GM23338 (cell line): ENCODE data around the gene CDHR5. TPM values are rescaled to one million over a fixed set of nuclear protein-coding genes. Genes with fewer than 3 reads are reported as not detected.

Source experiments
- ATAC-seq: fragments of 200-7000 bp; cut with Tn5 transposase; 3 replicates; pipeline ENCODE4 v1.9.1; 2020
- DNase-seq: peaks from one replicate; pipeline ENCODE4 v3.0.0-alpha.2; 2015; ENCODE audit warnings: low spot score
- H2AFZ ChIP-seq: fragments of 200-600 bp; sonication (generic); 2 replicates; pipeline ENCODE4 v1.8.0; 2016; ENCODE audit warnings: antibody characterized with exemption, mild to moderate bottlenecking, moderate library complexity
- H3F3A ChIP-seq: fragments of 200-600 bp; sonication (generic); replicated peaks from 2 replicates; pipeline ENCODE4 v1.8.0; 2017; ENCODE audit warnings: antibody characterized with exemption, mixed run types, low read depth
- H3K27ac ChIP-seq: fragments of 200-600 bp; sonication (generic); 2 replicates; pipeline ENCODE4 v1.6.1; 2016; ENCODE audit warnings: low read depth
- H3K27me3 ChIP-seq: fragments of 200-600 bp; sonication (generic); 2 replicates; pipeline ENCODE4 v1.8.0; 2016; ENCODE audit warnings: mild to moderate bottlenecking, mixed run types, moderate library complexity; ENCODE audit not compliant: insufficient read depth
- H3K36me3 ChIP-seq: fragments of 200-600 bp; sonication (generic); 2 replicates; pipeline ENCODE4 v1.8.0; 2016; ENCODE audit warnings: mild to moderate bottlenecking; ENCODE audit not compliant: insufficient read depth
- H3K4me1 ChIP-seq: fragments of 200-600 bp; sonication (generic); 2 replicates; pipeline ENCODE4 v1.8.0; 2016; ENCODE audit warnings: mild to moderate bottlenecking, moderate library complexity; ENCODE audit not compliant: insufficient read depth
- H3K4me2 ChIP-seq: fragments of 200-600 bp; sonication (generic); 2 replicates; pipeline ENCODE4 v1.7.1; 2017; ENCODE audit warnings: mixed run types
- H3K4me3 ChIP-seq: fragments of 200-600 bp; sonication (generic); 2 replicates; pipeline ENCODE4 v1.6.1; 2016; ENCODE audit warnings: mixed run types
- H3K79me2 ChIP-seq: fragments of 200-600 bp; sonication (generic); replicated peaks from 2 replicates; pipeline ENCODE4 v1.8.0; 2017; ENCODE audit warnings: mild to moderate bottlenecking; ENCODE audit not compliant: insufficient read depth
- H3K9me2 ChIP-seq: fragments of 200-600 bp; sonication (generic); 2 replicates; pipeline ENCODE4 v1.8.0; 2017; ENCODE audit not compliant: insufficient read depth
- H4K20me1 ChIP-seq: fragments of 200-600 bp; sonication (generic); replicated peaks from 2 replicates; pipeline ENCODE4 v1.8.0; 2017; ENCODE audit warnings: mild to moderate bottlenecking; ENCODE audit not compliant: insufficient read depth
- H3K27ac Mint-ChIP-seq: 2 replicates; pipeline ENCODE4 v1.8.0; 2020; ENCODE audit warnings: inconsistent platforms, mild to moderate bottlenecking, moderate library complexity, mixed read lengths
- H3K27me3 Mint-ChIP-seq: 3 replicates; pipeline ENCODE4 v1.8.0; 2022; ENCODE audit warnings: low read depth, mild to moderate bottlenecking, moderate library complexity, mixed read lengths, inconsistent platforms; ENCODE audit not compliant: insufficient read depth, poor library complexity
- H3K36me3 Mint-ChIP-seq: 3 replicates; pipeline ENCODE4 v1.8.0; 2021; ENCODE audit warnings: low read depth, mild to moderate bottlenecking, inconsistent platforms, moderate library complexity, mixed read lengths
- H3K4me1 Mint-ChIP-seq: 3 replicates; pipeline ENCODE4 v1.8.0; 2020; ENCODE audit warnings: mild to moderate bottlenecking, inconsistent platforms, mixed read lengths
- H3K4me3 Mint-ChIP-seq: 3 replicates; pipeline ENCODE4 v1.8.0; 2021; ENCODE audit warnings: moderate library complexity, mild to moderate bottlenecking, inconsistent platforms, mixed read lengths
- H3K9me3 Mint-ChIP-seq: 3 replicates; pipeline ENCODE4 v1.8.0; 2020; ENCODE audit warnings: moderate library complexity, mild to moderate bottlenecking, inconsistent platforms, mixed read lengths
- EZH2 ChIP-seq: fragments of 200-600 bp; sonication (generic); IDR thresholded peaks from one replicate; pipeline ENCODE4 v1.8.0; 2017; ENCODE audit warnings: antibody characterized with exemption, mild to moderate bottlenecking, low read depth; ENCODE audit not compliant: unreplicated experiment
- NANOG ChIP-seq: IDR thresholded peaks from 2 replicates; pipeline ENCODE4 v1.6.1; 2016; ENCODE audit warnings: antibody characterized with exemption, borderline replicate concordance
- POLR2AphosphoS5 ChIP-seq: IDR thresholded peaks from 2 replicates; pipeline ENCODE4 v1.6.1; 2016; ENCODE audit warnings: antibody characterized with exemption, low read depth
- ZNF114 ChIP-seq: fragments of 250-450 bp; sonication (Bioruptor Pico); IDR thresholded peaks from 2 replicates; pipeline ENCODE4 v1.5.0; 2020; ENCODE audit warnings: mild to moderate bottlenecking, moderate library complexity
- polyA plus RNA-seq: library from polyadenylated mRNA; unstranded; fragments of >200 nt; fragmentation: Nextera tagmentation; extraction: Ambion mirVana; gene quantifications from 2 replicates; pipeline ENCODE4 v1.2.1, GENCODE V29; 2016
- total RNA-seq: library from RNA; depleted of rRNA; stranded (reverse); fragments of >200 nt; shearing (Covaris generic); gene quantifications from 2 replicates; pipeline ENCODE4 v1.2.3, GENCODE V29; 2014
- TF ChIP-seq, protein P1 (sequence below): IDR thresholded peaks from 2 replicates; pipeline ENCODE4 v1.6.1; 2016; ENCODE audit warnings: antibody characterized with exemption
- TF ChIP-seq, protein P2 (sequence below), 2 experiments: fragments of 200-600 bp in 1 of 2; sonication (generic) in 1 of 2; conservative IDR thresholded peaks; 2 replicates each; pipeline versions ENCODE4 v1.5.1 to v1.6.1; 2016 to 2017; ENCODE audit warnings: antibody characterized with exemption in 2 of 2, low read depth in 2 of 2, mild to moderate bottlenecking in 2 of 2, moderate library complexity in 1 of 2

Gene CDHR5
- total and polyA plus RNA-seq, 2 experiments from 2014 or later, result not detected

DNA sequence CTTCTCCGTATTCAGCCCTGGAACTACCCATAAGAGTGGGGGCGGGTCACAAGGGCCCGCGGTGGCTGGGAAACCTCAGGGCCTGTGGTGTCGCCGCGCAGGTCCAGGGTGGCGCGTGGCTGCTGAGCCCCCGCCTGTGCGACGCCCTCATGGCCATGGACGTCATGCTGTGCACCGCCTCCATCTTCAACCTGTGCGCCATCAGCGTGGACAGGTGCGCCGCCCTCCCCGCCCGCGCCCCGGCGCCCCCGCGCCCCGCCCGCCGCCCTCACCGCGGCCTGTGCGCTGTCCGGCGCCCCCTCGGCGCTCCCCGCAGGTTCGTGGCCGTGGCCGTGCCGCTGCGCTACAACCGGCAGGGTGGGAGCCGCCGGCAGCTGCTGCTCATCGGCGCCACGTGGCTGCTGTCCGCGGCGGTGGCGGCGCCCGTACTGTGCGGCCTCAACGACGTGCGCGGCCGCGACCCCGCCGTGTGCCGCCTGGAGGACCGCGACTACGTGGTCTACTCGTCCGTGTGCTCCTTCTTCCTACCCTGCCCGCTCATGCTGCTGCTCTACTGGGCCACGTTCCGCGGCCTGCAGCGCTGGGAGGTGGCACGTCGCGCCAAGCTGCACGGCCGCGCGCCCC lies 14.7 kb upstream of the CDHR5 start:
- peaks cover 25% of the 10 kb centered on the region; the same call in 2 of the 3 replicates for H3K4me1 Mint-ChIP-seq
- no peak for ATAC-seq
- Histone ChIP-seq H3F3A (peaks cover 20% of the 10 kb centered on the region), H2AFZ (0 out of 2 replicates have a peak overlapping the region, but pooled peaks have one; percentile 32), H3K9me2 (no peaks in the 10 kb centered on the region), H3K4me3 (peak overlapping the region; percentile 55), H3K4me2 (peak overlapping the region; percentile 90), H3K79me2 (no peaks in the 10 kb centered on the region), H3K36me3 (no peaks in the 10 kb centered on the region), H4K20me1 (no peaks in the 10 kb centered on the region), H3K27me3 (peaks cover 66% of the 10 kb centered on the region), H3K27ac (no peak overlapping the region), H3K4me1 (peaks cover 24% of the 10 kb centered on the region)
- H3K9me3 Mint-ChIP-seq, result no peaks in the 10 kb centered on the region
- TF ChIP-seq ZNF114, result no peak
- 0 out of 2 replicates have a peak, but pooled peaks have one; percentile 26 for TF ChIP-seq POLR2AphosphoS5
- TF ChIP-seq EZH2, result peak; percentile 15
- no peak for TF ChIP-seq NANOG
- TF ChIP-seq, protein P1, sequence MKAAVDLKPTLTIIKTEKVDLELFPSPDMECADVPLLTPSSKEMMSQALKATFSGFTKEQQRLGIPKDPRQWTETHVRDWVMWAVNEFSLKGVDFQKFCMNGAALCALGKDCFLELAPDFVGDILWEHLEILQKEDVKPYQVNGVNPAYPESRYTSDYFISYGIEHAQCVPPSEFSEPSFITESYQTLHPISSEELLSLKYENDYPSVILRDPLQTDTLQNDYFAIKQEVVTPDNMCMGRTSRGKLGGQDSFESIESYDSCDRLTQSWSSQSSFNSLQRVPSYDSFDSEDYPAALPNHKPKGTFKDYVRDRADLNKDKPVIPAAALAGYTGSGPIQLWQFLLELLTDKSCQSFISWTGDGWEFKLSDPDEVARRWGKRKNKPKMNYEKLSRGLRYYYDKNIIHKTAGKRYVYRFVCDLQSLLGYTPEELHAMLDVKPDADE, result no peak
- TF ChIP-seq, protein P2, sequence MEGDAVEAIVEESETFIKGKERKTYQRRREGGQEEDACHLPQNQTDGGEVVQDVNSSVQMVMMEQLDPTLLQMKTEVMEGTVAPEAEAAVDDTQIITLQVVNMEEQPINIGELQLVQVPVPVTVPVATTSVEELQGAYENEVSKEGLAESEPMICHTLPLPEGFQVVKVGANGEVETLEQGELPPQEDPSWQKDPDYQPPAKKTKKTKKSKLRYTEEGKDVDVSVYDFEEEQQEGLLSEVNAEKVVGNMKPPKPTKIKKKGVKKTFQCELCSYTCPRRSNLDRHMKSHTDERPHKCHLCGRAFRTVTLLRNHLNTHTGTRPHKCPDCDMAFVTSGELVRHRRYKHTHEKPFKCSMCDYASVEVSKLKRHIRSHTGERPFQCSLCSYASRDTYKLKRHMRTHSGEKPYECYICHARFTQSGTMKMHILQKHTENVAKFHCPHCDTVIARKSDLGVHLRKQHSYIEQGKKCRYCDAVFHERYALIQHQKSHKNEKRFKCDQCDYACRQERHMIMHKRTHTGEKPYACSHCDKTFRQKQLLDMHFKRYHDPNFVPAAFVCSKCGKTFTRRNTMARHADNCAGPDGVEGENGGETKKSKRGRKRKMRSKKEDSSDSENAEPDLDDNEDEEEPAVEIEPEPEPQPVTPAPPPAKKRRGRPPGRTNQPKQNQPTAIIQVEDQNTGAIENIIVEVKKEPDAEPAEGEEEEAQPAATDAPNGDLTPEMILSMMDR (conservative IDR thresholded peaks at IDR 0.05; ENCODE audit: low read depth in 2 of 2), result no peak
- H3K36me3 Mint-ChIP-seq, result peaks cover 2% of the 10 kb centered on the region; the same call in 2 of the 3 replicates
- H3K27me3 Mint-ChIP-seq, result peaks cover 70% of the 10 kb centered on the region
- no peak for DNase-seq
- H3K27ac Mint-ChIP-seq, result no peak overlapping the region
- peak overlapping the region; percentile 71 for H3K4me3 Mint-ChIP-seq

DNA sequence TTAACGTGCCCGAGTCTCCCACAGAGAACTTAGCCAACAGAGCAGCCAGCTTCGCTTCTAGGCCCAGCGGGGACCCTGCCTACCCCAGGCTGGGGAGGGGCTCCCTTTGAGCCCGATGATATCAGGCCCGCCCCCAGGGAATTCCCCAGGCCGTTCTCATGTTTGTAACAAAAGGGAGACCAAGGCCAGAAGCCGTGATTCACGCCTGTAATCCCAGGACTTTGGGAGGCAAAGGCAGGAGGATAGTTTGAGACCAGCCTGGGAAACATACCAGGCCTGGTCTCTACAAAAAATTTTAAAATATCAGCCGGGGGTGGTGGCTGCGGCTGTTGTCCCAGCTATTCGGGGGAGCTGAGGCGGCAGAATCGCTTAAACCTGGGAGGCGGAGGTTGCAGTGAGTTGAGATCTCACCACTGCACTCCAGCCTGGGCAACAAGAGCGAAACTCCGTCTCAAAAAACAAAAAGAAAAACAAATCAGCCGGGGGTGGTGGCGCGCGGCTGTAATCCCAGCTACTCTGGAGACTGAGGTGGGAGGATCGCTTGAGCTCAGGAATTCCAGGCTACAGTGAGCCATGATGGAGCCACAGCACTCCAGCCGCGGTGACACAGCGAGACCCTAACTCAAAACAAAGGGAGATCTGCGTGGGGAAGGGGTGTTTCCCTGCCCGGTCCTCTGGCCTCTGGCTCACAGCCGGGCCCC lies 14.0 kb upstream of the CDHR5 start:
- no peaks in the 10 kb centered on the region for H3K36me3 ChIP-seq
- Mint-ChIP-seq H3K9me3 (no peaks in the 10 kb centered on the region), H3K27ac (no peak overlapping the region), H3K4me3 (peak overlapping the region; percentile 71), H3K4me1 (peaks cover 25% of the 10 kb centered on the region; the same call in 2 of the 3 replicates), H3K36me3 (no peaks in the 10 kb centered on the region; the same call in 2 of the 3 replicates), H3K27me3 (peaks cover 71% of the 10 kb centered on the region)
- H2AFZ ChIP-seq, result 0 out of 2 replicates have a peak overlapping the region, but pooled peaks have one; percentile 32
- DNase-seq, result peak; percentile 78
- no peaks in the 10 kb centered on the region for H3K79me2 ChIP-seq
- no peaks in the 10 kb centered on the region for H4K20me1 ChIP-seq
- H3K9me2 ChIP-seq, result no peaks in the 10 kb centered on the region
- H3K27me3 ChIP-seq, result peaks cover 69% of the 10 kb centered on the region
- TF ChIP-seq, protein P2 (conservative IDR thresholded peaks at IDR 0.05; ENCODE audit: low read depth in 2 of 2), result no peak
- peak; percentile 16 for TF ChIP-seq EZH2
- H3K27ac ChIP-seq, result no peak overlapping the region
- peak; percentile 30 for ATAC-seq
- H3F3A ChIP-seq, result peaks cover 20% of the 10 kb centered on the region
- H3K4me2 ChIP-seq, result peak overlapping the region; percentile 90
- peak overlapping the region; percentile 55 for H3K4me3 ChIP-seq
- H3K4me1 ChIP-seq, result peaks cover 24% of the 10 kb centered on the region
